Colonic mucosa (tissue), 4 donors: Measurements from ENCODE around the gene PLD6. TPM values are rescaled to one million over a fixed set of nuclear protein-coding genes. Genes with fewer than 3 reads are reported as not detected.

Experiments
- DNase-seq: peaks from one replicate; pipeline ENCODE4 v3.0.0-alpha.2; 2020
- H3K27ac ChIP-seq: fragments of 200-600 bp; one replicate; pipeline ENCODE4 v1.8.0; 2021
- H3K27me3 ChIP-seq: fragments of 200-600 bp; one replicate; pipeline ENCODE4 v1.8.0; 2021
- H3K36me3 ChIP-seq: fragments of 200-600 bp; one replicate; pipeline ENCODE4 v1.8.0; 2021
- H3K4me1 ChIP-seq: fragments of 200-600 bp; one replicate; pipeline ENCODE4 v1.8.0; 2021; ENCODE audit warnings: mild to moderate bottlenecking
- H3K4me3 ChIP-seq: fragments of 200-600 bp; one replicate; pipeline ENCODE4 v1.8.0; 2021
- H3K9ac ChIP-seq, 2 donors: one replicate each; pipeline ENCODE4 v1.7.0; 2013; ENCODE audit warnings: control low read depth in 2 of 2, low read depth in 2 of 2, low read length in 2 of 2
- H3K9me3 ChIP-seq: fragments of 200-600 bp; one replicate; pipeline ENCODE4 v1.8.0; 2021
- intact Hi-C: fragments of 100-400 bp; cut with DNase I; formaldehyde crosslinking; loops from one replicate; pipeline ENCODE4 v1.14.1; 2022
- total RNA-seq, 2 donors: library from RNA; stranded (reverse); fragmentation: NEBNext Ultra II Directional in 1 of 2; extraction: Animal tissue kit (Norgen Biotek cat#: 25700) in 1 of 2; gene quantifications; one replicate each; pipeline ENCODE4 v1.2.1, GENCODE V29; 2021
- TF ChIP-seq, protein P1 (sequence below): fragments of 200-600 bp; IDR thresholded peaks from one replicate; pipeline ENCODE4 v1.8.0; 2022; ENCODE audit warnings: antibody characterized with exemption, mild to moderate bottlenecking
- donor health status: healthy.
- donor health status: DM: no; HTN: no; CAD: no.
- donor health status: DM: no; HTN: no; CAD: no.

The PLD6 gene
- total RNA-seq, 2 donors from 2014 or later = 1.3 to 1.4 TPM

DNA sequence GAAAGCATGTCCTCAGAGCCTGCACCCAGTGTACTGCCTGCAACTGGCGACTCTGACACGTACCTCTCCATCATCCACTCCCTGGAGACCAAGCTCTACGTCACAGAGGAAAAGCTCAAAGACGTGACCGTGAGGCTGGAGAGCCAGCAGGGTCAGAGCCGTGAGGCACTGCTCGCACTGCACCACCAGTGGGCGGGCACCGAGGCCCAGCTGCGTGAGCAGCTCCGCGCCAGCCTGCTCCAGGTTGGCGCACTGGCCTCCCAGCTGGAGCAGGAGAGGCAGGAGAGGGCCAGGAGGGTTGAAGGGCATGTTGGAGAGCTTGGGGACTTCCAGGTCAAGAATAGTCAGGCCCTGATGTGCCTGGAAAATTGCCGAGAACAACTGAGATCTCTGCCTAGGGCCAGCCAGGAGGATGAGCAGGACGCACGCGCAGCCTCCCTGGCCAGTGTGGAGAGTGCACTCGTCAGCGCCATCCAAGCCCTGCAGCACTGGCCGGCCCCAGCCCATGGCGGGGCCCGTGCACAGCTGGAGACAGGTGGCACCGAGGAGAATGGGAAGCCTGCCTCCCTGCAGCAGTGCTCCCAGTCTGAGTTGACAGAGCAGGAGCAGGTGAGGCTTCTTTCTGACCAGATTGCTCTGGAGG, 40.3 kb downstream of the PLD6 start:
- H3K27me3 ChIP-seq = no peaks in the 10 kb centered on the region
- no peaks in the 10 kb centered on the region for H3K9me3 ChIP-seq
- intact Hi-C loops = no loop called here
- H3K4me1 ChIP-seq = no peaks in the 10 kb centered on the region
- no peak overlapping the region for H3K9ac ChIP-seq
- H3K36me3 ChIP-seq = peaks cover 28% of the 10 kb centered on the region
- H3K27ac ChIP-seq = no peak overlapping the region
- DNase-seq = no peak
- H3K4me3 ChIP-seq = no peak overlapping the region
- TF ChIP-seq, protein P1, sequence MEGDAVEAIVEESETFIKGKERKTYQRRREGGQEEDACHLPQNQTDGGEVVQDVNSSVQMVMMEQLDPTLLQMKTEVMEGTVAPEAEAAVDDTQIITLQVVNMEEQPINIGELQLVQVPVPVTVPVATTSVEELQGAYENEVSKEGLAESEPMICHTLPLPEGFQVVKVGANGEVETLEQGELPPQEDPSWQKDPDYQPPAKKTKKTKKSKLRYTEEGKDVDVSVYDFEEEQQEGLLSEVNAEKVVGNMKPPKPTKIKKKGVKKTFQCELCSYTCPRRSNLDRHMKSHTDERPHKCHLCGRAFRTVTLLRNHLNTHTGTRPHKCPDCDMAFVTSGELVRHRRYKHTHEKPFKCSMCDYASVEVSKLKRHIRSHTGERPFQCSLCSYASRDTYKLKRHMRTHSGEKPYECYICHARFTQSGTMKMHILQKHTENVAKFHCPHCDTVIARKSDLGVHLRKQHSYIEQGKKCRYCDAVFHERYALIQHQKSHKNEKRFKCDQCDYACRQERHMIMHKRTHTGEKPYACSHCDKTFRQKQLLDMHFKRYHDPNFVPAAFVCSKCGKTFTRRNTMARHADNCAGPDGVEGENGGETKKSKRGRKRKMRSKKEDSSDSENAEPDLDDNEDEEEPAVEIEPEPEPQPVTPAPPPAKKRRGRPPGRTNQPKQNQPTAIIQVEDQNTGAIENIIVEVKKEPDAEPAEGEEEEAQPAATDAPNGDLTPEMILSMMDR = no peak

DNA sequence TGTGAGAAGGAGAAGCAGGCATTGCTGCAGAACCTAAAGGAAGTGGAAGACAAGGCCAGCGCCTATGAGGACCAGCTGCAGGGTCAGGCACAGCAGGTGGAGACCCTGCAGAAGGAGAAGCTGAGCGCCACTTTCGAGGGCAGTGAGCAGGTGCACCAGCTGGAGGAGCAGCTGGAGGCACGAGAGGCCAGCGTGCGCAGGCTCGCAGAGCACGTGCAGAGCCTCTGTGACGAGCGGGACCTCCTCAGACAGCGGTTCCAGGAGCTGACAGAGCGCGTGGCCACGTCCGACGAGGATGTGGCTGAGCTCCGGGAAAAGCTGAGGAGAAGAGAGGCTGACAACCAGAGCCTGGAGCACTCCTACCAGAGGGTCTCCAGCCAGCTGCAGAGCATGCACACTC, 41.5 kb downstream of the PLD6 start:
- H3K9ac ChIP-seq = no peak overlapping the region
- no peaks in the 10 kb centered on the region for H3K27me3 ChIP-seq
- no peaks in the 10 kb centered on the region for H3K4me1 ChIP-seq
- H3K27ac ChIP-seq = no peak overlapping the region
- no peak for DNase-seq
- peaks cover 28% of the 10 kb centered on the region for H3K36me3 ChIP-seq
- H3K4me3 ChIP-seq = no peak overlapping the region
- TF ChIP-seq, protein P1 = no peak
- H3K9me3 ChIP-seq = no peaks in the 10 kb centered on the region
- intact Hi-C loops = no loop called here

DNA sequence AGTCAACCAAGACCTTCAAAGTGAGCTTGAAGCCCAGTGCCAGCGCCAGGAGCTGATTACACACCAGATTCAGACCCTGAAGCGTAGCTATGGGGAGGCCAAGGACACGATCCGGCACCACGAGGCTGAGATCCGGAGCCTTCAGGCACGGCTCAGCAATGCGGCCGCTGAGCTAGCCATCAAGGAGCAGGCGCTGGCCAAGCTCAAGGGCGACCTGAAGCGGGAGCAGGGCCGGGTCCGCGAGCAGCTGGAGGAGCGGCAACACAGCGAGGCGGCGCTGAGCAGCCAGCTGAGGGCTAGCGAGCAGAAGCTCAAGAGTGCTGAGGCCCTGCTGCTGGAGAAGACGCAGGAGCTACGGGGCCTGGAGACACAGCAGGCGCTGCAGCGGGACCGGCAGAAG, 42.0 kb downstream of the PLD6 start:
- Histone ChIP-seq H3K4me3 (no peak overlapping the region), H3K9me3 (no peaks in the 10 kb centered on the region), H3K27ac (no peak overlapping the region), H3K27me3 (no peaks in the 10 kb centered on the region), H3K36me3 (peaks cover 28% of the 10 kb centered on the region), H3K9ac (no peak overlapping the region), H3K4me1 (no peaks in the 10 kb centered on the region)
- intact Hi-C loops = no loop called here
- DNase-seq = no peak
- TF ChIP-seq, protein P1 = no peak

DNA sequence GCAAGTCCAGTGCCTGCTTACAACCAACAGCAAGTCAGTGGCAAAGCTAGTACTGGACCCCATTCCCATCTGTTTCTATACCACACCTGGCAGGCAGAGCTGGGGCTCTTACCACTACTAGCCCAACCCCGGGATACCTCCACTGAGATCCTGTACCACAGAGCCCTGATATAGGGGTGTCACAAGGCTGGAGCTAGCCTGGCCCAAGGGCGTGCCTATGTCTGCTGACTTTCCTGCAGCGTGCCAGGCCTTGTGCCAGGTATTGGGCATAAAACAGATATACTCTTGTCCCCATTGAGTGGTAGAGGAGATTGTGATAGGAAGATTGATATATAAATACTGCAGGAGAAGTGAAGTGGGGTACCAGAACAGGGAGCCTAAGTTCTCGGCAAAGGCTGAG, 44.4 kb downstream of the PLD6 start:
- no peak overlapping the region for H3K4me3 ChIP-seq
- no peak overlapping the region for H3K27ac ChIP-seq
- no peaks in the 10 kb centered on the region for H3K9me3 ChIP-seq
- intact Hi-C loops = no loop called here
- H3K4me1 ChIP-seq = no peaks in the 10 kb centered on the region
- H3K27me3 ChIP-seq = no peaks in the 10 kb centered on the region
- DNase-seq = no peak
- H3K9ac ChIP-seq = no peak overlapping the region
- TF ChIP-seq, protein P1 = no peak
- peaks cover 42% of the 10 kb centered on the region for H3K36me3 ChIP-seq

DNA sequence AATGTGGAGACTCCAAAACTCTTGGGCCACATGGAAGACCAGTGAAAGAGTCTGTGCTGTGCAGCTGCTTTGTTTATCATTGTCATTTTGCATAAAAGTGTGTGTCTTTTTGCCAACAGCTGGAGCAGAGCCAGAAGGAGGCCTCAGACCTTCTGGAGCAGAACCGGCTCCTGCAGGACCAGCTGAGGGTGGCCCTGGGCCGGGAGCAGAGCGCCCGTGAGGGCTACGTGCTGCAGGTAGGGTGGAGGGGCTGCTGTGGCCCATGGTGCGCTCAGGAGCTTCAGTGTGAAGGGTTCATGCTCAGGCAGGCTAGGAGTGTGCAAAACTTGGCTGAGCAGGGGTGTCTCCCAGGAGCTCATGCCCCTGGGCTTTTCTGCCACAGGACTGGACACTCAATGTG, 45.0 kb downstream of the PLD6 start:
- Histone ChIP-seq H3K36me3 (peaks cover 39% of the 10 kb centered on the region), H3K27ac (no peak overlapping the region), H3K27me3 (no peaks in the 10 kb centered on the region), H3K4me1 (no peaks in the 10 kb centered on the region), H3K4me3 (no peak overlapping the region), H3K9ac (no peak overlapping the region), H3K9me3 (no peaks in the 10 kb centered on the region)
- no peak for DNase-seq
- TF ChIP-seq, protein P1 = no peak
- intact Hi-C loops = no loop called here
